Mucosa of rectum (tissue), 2 donors: ENCODE measurements around the gene ZCCHC3.
"Not testable (repeated sequence)": the region's sequence is repeated elsewhere in the genome, so short reads cannot be mapped to it uniquely, and the experiment has no call there.

Experiments
- H3K27ac ChIP-seq, 2 donors: one replicate each; pipeline ENCODE4 v1.7.0; 2013; ENCODE audit warnings: inconsistent platforms in 2 of 2, low read depth in 2 of 2, low read length in 2 of 2
- H3K27me3 ChIP-seq, 2 donors: one replicate each; pipeline ENCODE4 v1.7.0; 2013; ENCODE audit warnings: low read length in 2 of 2; ENCODE audit not compliant: control insufficient read depth in 2 of 2, insufficient read depth in 2 of 2
- H3K36me3 ChIP-seq, 2 donors: one replicate each; pipeline ENCODE4 v1.7.0; 2013; ENCODE audit warnings: low read length in 2 of 2; ENCODE audit not compliant: control insufficient read depth in 2 of 2, insufficient read depth in 2 of 2
- H3K4me1 ChIP-seq, 2 donors: one replicate each; pipeline ENCODE4 v1.7.0; 2013; ENCODE audit warnings: low read length in 2 of 2, mild to moderate bottlenecking in 1 of 2; ENCODE audit not compliant: control insufficient read depth in 2 of 2, insufficient read depth in 2 of 2
- H3K4me3 ChIP-seq, 2 donors: one replicate each; pipeline ENCODE4 v1.7.0; 2013; ENCODE audit warnings: low read length in 2 of 2
- H3K9ac ChIP-seq, 2 donors: one replicate each; pipeline ENCODE4 v1.7.0; 2013; ENCODE audit warnings: low read length in 2 of 2, low read depth in 1 of 2, mild to moderate bottlenecking in 1 of 2
- H3K9me3 ChIP-seq, 2 donors: one replicate each; pipeline ENCODE4 v1.7.0; 2013; ENCODE audit warnings: low read length in 2 of 2; ENCODE audit not compliant: control insufficient read depth in 2 of 2
- donor health status: healthy.
- donor health status: Normal muscosa, but diverticular disease.

The ZCCHC3 gene

DNA sequence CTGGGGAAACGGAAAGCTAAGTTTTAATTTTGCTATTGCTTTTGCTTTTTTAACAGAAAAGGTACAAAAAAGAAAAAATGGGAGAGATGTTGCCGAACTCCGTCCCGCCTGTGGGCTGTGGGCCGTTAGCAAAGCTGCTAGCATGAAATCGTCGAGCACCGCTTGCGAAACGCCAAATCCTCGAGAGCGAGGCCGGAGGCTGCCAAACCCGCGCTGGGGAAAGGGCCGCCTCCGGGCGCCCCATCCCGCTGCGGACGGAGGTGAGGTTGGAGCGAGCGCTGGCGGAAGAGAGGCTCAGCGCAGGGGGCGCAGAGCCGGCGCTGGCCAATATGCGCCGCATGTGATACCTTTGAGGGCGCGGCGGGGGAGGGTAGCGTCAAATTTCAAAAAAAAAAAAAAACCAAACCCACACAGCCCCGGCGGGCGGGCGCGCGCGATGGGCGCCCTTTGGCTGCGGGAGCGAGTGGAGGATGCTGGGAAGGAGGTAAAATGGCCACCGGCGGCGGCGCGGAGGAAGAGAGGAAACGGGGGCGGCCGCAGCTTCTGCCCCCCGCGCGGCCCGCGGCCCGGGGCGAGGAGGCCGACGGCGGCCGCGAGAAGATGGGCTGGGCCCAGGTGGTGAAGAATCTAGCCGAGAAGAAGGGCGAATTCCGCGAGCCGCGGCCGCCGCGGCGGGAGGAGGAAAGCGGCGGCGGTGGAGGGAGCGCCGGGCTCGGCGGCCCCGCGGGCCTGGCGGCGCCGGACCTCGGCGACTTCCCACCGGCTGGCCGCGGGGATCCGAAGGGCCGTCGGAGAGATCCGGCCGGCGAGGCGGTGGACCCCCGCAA is at the start of gene ZCCHC3:
Gene ZCCHC3, plus strand, starts transcription at position 473 of the 827 bp plus-strand sequence. Its CDS starts 17 bp downstream, at position 490.
- H3K9me3 ChIP-seq, result no peaks in the 10 kb centered on the region
- no peaks in the 10 kb centered on the region for H3K36me3 ChIP-seq
- H3K4me3 ChIP-seq, result peak within 1 kb of the TSS; percentile 91 to 92
- peak within 1 kb of the TSS; percentile 97 for H3K27ac ChIP-seq
- H3K9ac ChIP-seq, result peak within 1 kb of the TSS; percentile 89 to 95
- peaks cover 15% of the 10 kb centered on the region in 2 donors for H3K4me1 ChIP-seq
- no peaks in the 10 kb centered on the region for H3K27me3 ChIP-seq

- Histone ChIP-seq H3K9me3 (no peaks in the 10 kb centered on the region), H3K4me1 (no peaks in the 10 kb centered on the region), H3K4me3 (no peak overlapping the region), H3K27ac (no peak overlapping the region), H3K27me3 (no peaks in the 10 kb centered on the region), H3K9ac (no peak overlapping the region), H3K36me3 (no peaks in the 10 kb centered on the region)
These were observed 46.0 kb upstream of the ZCCHC3 start for GRCh38 chr20:251354-251753.

GRCh38 chr20:252801-253200 is 44.6 kb upstream of the ZCCHC3 start:
- H3K27me3 ChIP-seq, result peaks cover 0 to 2% of the 10 kb centered on the region in 2 donors
- no peak overlapping the region for H3K27ac ChIP-seq
- no peaks in the 10 kb centered on the region for H3K9me3 ChIP-seq
- H3K36me3 ChIP-seq, result no peaks in the 10 kb centered on the region
- H3K9ac ChIP-seq, result no peak overlapping the region
- H3K4me3 ChIP-seq, result no peak overlapping the region
- no peaks in the 10 kb centered on the region for H3K4me1 ChIP-seq

DNA sequence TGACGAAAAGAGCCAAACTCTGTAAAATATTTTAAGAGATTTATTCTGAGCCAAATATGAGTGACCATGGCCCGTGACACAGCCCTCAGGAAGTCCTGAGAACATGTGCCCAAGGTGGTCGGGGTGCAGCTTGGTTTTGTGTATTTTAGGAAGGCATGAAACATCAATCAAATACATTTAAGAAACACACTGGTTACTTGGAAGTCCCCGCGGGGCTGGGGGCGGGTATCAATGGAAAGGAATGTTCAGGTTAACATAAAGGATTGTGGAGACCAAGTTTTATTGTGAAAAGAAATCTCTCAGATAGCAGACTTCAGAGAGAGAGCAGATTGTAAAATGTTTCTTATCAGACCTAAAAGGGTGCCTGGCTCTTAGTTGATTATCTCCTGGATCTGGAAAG is 43.9 kb upstream of the ZCCHC3 start:
- H3K27ac ChIP-seq, H3K4me3 ChIP-seq, H3K36me3 ChIP-seq, H3K27me3 ChIP-seq, H3K9ac ChIP-seq, H3K9me3 ChIP-seq, H3K4me1 ChIP-seq: not testable (repeated sequence)

GRCh38 chr20:257419-257818 is 40.0 kb upstream of the ZCCHC3 start, which contains the start of gene DEFB132:
Gene DEFB132 (plus strand): TSS chr20:257724. CDS start chr20:257779, 55 bp downstream.
- Histone ChIP-seq H3K9me3 (no peaks in the 10 kb centered on the region), H3K9ac (no peak within 1 kb of the TSS), H3K4me3 (no peak within 1 kb of the TSS), H3K27ac (no peak within 1 kb of the TSS), H3K27me3 (peaks cover 0 to 7% of the 10 kb centered on the region in 2 donors), H3K4me1 (no peaks in the 10 kb centered on the region), H3K36me3 (no peaks in the 10 kb centered on the region)

DNA sequence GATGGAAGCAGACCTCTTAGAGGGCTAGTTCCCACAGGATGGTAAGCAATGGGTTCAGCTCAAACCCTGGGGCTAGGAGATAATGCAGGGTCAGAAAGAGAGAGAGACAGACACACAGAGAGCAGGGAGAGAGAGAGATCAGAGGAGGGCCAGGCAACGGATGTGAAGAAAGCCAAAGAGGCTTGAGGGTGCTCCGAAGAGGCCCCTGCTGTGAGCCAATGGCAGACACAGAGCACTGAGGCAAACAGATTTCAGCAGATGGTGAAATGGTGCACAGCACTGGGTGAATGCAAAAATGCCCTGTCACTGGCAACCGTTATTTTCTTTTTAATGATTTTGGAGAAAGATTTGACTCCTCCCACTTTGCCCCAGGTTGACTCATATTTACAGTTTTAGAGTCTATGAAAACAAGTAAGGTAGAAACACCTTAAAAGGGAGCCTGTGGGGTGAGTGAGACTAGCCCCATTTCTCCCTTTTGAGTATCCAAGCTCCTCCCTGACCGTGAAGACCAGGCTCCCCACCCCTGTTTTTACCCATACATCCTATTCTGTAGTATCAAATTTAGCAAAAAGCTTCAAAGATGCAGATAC is 39.0 kb upstream of the ZCCHC3 start:
- peaks cover 0 to 7% of the 10 kb centered on the region in 2 donors for H3K27me3 ChIP-seq
- H3K9ac ChIP-seq, result no peak overlapping the region
- H3K36me3 ChIP-seq, result no peaks in the 10 kb centered on the region
- no peaks in the 10 kb centered on the region for H3K4me1 ChIP-seq
- H3K9me3 ChIP-seq, result no peaks in the 10 kb centered on the region
- H3K27ac ChIP-seq, result no peak overlapping the region
- no peak overlapping the region for H3K4me3 ChIP-seq

- H3K27ac ChIP-seq, result no peak overlapping the region
- H3K9ac ChIP-seq, result no peak overlapping the region
- H3K4me3 ChIP-seq, result no peak overlapping the region
- no peaks in the 10 kb centered on the region for H3K4me1 ChIP-seq
- no peaks in the 10 kb centered on the region for H3K9me3 ChIP-seq
- H3K36me3 ChIP-seq, result no peaks in the 10 kb centered on the region
- peaks cover 2 to 7% of the 10 kb centered on the region in 2 donors for H3K27me3 ChIP-seq
These were observed 38.4 kb upstream of the ZCCHC3 start for GRCh38 chr20:258963-259362.

DNA sequence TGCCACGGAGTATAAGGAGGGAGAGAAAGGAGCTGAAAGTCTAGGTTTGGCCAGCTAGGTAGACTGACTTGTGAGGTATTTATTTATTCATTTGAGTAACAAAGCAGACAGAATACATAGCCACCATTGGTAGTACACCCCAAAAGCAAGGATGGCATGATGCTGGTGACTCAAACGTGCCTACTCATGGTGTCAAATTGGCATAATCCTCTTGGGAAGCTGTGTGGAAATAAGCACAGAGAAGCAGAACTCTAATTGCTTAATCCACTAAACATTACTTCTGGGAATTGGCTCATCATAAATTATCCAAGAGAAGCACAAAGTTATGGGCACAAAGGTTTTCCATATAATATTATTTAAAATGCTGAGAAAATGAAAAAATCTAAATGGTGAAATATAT is 37.4 kb upstream of the ZCCHC3 start:
- no peaks in the 10 kb centered on the region for H3K9me3 ChIP-seq
- no peak overlapping the region for H3K9ac ChIP-seq
- H3K4me1 ChIP-seq, result no peaks in the 10 kb centered on the region
- H3K27ac ChIP-seq, result no peak overlapping the region
- H3K36me3 ChIP-seq, result no peaks in the 10 kb centered on the region
- H3K27me3 ChIP-seq, result peaks cover 3 to 7% of the 10 kb centered on the region in 2 donors
- H3K4me3 ChIP-seq, result no peak overlapping the region

DNA sequence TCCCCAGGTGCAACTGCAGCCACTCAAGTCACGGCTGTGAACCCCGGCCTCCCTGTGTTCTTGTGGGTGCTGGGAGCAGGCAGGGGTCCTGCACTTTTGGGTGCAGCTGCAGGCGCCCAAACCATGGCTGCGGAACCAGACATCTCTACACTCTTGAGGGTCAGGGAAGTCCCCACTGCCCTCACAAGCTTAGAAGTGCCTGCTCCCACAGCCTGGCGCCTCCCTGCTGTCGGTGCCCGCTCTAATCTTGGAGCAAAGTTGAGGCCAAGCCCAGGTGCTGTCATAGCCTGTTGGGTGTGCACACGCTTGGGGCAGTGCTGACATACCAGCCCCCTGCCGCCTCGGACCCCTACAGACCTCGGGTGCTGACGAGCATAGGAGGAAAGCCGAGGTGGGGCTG is 33.7 kb upstream of the ZCCHC3 start:
- Histone ChIP-seq H3K9me3 (no peaks in the 10 kb centered on the region), H3K9ac (no peak overlapping the region), H3K27ac (no peak overlapping the region), H3K27me3 (peaks cover 3 to 5% of the 10 kb centered on the region in 2 donors), H3K36me3 (no peaks in the 10 kb centered on the region), H3K4me3 (no peak overlapping the region), H3K4me1 (peaks cover 4 to 7% of the 10 kb centered on the region in 2 donors)
